GM12872 (cell line): Measurements from ENCODE around the gene GPX2.

Experiments
- TF ChIP-seq, protein P1 (sequence below): IDR thresholded peaks from 3 replicates; pipeline ENCODE4 v1.5.1; 2011; ENCODE audit warnings: low read depth, mild to moderate bottlenecking, low read length, moderate library complexity; ENCODE audit not compliant: insufficient read depth

The GPX2 gene

DNA sequence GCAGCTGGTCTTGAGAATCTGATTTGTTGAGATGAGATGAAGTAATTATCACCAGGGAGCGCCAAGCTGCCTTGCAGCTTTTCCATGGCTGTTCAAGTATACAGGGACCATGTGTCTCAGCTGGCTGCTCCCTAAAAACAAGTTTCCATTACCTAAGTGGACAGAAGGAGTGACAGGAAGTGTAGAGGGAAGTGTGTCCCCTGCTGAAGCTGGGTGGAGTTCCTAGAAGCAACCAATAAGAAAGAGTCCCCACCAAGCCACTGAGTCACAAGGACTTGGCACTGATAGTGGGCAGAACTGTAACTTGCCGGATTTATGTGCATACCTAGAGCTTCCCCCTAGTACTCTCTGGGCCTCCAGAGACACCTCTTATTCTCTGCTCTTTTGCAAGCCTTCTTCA lies 1.5 kb upstream of the GPX2 start:
- TF ChIP-seq, protein P1, sequence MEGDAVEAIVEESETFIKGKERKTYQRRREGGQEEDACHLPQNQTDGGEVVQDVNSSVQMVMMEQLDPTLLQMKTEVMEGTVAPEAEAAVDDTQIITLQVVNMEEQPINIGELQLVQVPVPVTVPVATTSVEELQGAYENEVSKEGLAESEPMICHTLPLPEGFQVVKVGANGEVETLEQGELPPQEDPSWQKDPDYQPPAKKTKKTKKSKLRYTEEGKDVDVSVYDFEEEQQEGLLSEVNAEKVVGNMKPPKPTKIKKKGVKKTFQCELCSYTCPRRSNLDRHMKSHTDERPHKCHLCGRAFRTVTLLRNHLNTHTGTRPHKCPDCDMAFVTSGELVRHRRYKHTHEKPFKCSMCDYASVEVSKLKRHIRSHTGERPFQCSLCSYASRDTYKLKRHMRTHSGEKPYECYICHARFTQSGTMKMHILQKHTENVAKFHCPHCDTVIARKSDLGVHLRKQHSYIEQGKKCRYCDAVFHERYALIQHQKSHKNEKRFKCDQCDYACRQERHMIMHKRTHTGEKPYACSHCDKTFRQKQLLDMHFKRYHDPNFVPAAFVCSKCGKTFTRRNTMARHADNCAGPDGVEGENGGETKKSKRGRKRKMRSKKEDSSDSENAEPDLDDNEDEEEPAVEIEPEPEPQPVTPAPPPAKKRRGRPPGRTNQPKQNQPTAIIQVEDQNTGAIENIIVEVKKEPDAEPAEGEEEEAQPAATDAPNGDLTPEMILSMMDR, result no peak

DNA sequence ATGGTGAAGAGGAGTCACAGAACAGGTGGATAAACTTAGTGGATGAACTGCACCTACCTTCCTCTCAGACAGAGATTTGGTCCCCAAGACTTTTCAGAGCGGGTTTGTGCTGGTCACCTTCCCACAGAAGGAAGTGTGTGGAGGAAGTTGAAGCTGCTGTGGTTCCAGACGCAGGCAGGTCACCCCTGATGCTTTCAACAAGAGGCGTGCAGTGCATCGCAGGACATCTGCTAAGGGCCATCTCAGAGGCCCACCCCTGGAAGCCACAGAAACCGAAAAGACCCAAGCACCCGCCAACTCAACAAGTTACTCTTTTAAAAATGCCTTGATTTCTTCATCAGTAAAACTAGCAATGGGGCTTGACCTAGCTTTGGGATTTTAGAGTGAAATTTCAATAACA lies 1.0 kb upstream of the GPX2 start:
- TF ChIP-seq, protein P1, result no peak

DNA sequence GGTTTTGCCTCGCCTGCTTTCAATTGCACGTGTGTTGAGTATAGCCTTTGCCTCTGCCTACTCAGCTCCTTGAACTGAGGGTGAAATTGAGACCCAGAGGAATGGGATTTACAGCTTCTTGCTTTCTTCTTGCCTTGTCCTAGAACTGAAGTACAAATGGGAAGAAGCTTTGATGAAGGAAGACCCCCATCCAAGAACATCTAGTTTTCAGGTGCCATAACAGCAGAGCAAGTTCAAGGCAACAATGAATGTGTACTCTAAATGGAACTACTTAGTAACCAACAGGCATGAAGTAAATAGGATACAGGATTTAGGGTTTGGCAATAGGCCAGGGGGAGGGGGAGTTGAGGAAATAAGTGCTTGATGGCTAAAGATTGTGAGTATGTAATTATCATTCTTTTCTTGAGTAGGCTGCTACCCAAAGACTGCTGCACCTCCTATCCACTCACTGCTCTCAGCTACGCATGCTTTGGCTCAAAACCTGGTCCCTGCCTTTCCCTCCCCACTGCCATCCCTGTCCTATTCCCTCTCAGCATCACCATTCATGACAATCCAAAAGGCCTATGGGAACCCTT lies 2.1 kb downstream of the GPX2 start:
- TF ChIP-seq, protein P1, result no peak

DNA sequence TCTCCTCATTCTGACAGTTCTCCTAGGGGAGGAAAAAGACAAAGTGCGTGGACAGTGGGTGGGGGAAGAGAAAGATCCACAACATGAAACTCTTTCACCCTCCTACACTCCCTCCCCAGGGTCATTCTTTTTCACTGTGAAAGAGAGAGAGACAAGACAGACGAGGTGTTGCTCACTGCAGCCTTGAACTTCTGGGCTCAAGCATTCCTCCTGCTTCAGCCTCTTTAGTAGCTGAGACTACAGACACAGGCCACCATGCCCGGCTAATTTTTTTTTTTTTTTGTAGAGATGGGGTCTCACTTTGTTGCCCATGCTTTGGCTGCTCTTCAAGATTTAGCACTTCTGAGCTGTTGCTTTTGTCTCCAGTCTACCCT lies 2.7 kb downstream of the GPX2 start:
- TF ChIP-seq, protein P1, result no peak

DNA sequence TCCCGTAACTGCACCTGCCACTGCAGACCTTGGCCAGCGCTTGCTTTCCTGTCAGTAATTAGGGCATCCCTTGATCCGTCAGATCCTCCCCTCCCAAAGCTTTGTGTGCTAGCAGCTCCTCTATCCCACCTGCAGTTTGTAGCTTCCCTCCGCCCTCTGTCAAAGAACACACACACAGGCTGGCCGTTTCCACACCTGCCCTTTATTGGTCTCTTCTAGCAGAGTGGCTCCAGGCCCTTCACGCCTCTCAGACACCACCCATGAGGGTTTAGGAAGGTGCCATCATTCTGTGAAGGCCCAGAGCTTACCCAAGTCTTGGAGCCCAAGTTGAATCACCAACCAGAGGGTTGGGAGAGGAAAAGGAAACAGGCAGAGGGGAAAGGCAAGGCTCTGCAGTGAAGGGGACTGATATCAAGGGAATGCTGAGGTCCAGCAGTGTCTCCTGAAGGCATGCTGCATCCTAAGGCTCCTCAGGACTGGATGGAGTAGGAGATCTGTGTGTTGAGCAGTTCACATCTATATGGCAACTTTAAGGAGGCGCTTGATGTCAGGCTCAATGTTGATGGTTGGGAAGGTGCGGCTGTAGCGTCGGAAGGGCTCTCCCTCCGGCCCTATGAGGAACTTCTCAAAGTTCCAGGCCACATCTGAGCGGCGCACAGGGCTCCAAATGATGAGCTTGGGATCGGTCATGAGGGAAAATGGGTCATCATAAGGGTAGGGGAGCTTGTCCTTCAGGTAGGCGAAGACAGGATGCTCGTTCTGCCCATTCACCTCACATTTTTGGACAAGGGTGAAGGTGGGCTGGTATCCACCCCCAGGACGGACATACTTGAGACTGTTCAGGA lies 3.4 kb downstream of the GPX2 start:
- TF ChIP-seq, protein P1, result no peak

DNA sequence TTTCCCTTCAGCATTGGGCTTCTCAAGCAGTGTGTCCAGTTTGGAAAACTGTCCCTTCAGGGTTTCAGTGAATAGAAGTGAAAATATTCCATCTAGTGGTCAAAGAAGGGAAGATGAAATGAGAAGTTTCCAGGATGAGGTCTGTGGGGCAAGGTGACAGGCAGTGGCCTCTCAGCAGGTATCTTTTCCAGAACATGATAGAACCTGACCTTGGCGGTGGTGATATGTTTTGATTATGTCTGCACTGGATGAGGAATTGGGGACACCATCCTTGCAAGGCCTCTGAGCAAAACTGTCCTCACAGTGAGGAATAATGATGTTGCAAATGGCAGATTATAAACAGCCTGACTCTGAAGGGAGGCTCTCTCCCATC lies 4.7 kb downstream of the GPX2 start:
- TF ChIP-seq, protein P1, result no peak

DNA sequence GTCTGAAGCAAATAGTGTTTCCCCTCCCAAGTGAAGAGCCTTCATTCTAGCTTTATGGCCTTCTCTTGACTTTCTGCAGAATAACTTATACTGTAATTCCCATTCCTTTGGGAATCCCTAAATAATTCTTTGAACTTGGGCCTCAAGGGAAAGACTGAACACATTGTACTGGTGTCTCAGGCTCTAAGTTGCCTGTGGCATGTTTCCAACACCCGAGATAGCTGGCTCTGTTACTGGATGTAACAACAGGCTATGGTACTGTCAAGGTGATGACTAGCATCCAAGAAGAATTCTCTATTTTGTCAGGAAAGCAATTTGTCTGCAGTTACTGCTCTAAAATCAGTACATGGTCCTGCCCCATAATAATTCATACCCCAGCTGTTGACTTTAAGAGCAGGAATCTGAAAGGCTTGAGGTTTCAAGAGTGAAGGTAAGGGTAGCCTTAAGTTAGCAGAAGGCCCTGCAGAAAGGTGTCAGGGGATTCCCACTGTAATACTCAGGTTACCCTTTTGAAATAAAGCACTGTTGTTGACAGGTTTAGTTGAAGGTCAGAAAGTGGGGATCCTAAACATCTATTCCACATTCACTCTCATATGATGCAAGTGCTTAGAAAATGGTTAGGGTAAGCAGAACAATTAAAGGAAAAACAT lies 5.2 kb downstream of the GPX2 start:
- TF ChIP-seq, protein P1, result no peak
